ENCODE data around the gene PTP4A1.
"Not testable (repeated sequence)": the region's sequence is repeated elsewhere in the genome, so short reads cannot be mapped to it uniquely, and the experiment has no call there.

PTP4A1 gene

GRCh38 chr6:63582579-63583231 is 10.4 kb downstream of the PTP4A1 start:
- DNase-seq (ENCODE audit: low spot score) = no peak

- DNase-seq (ENCODE audit: low spot score) = no peak
Measured at GRCh38 chr6:63584125-63584514, 11.8 kb downstream of the PTP4A1 start.

- no peak for DNase-seq (ENCODE audit: low spot score)
Measured at GRCh38 chr6:63584566-63584965, 12.3 kb downstream of the PTP4A1 start.

- DNase-seq (ENCODE audit: low spot score) = not testable (repeated sequence)
Measured at GRCh38 chr6:63585652-63586051, 13.4 kb downstream of the PTP4A1 start.

- DNase-seq (ENCODE audit: low spot score) = no peak
Measured at GRCh38 chr6:63589952-63590411, 17.7 kb downstream of the PTP4A1 start.

- DNase-seq (ENCODE audit: low spot score) = no peak
Measured at GRCh38 chr6:63592886-63593285, 20.6 kb downstream of the PTP4A1 start.

GRCh38 chr6:63597141-63598048 is 25.1 kb downstream of the PTP4A1 start:
- no peak for DNase-seq (ENCODE audit: low spot score)

GRCh38 chr6:63598049-63599036 is 26.1 kb downstream of the PTP4A1 start:
- peak; percentile 80 for DNase-seq (ENCODE audit: low spot score)

- no peak for DNase-seq (ENCODE audit: low spot score)
Measured at GRCh38 chr6:63599243-63599642, 27.0 kb downstream of the PTP4A1 start.

GRCh38 chr6:63600136-63600535 is 27.9 kb downstream of the PTP4A1 start:
- no peak for DNase-seq (ENCODE audit: low spot score)

GRCh38 chr6:63609231-63609630 is 37.0 kb downstream of the PTP4A1 start:
- no peak for DNase-seq (ENCODE audit: low spot score)

- DNase-seq (ENCODE audit: low spot score) = no peak
Measured at GRCh38 chr6:63610944-63611343, 38.7 kb downstream of the PTP4A1 start.

GRCh38 chr6:63611560-63611959 is 39.3 kb downstream of the PTP4A1 start:
- DNase-seq (ENCODE audit: low spot score) = no peak

GRCh38 chr6:63615590-63615989 is 43.3 kb downstream of the PTP4A1 start:
- DNase-seq (ENCODE audit: low spot score) = no peak

All from germinal center (tissue), 1 donor.